HEK293 (cell line): ENCODE data around the gene DOCK8.

Source experiments
- CTCF ChIA-PET: fragments of 350-600 bp; formaldehyde crosslinking; extraction: SDS; loops from one replicate; lab custom pipeline; 2021; ENCODE audit warnings: antibody characterized with exemption; lab: Yijun Ruan, JAX
- POLR2A ChIA-PET: fragments of 300-600 bp; formaldehyde crosslinking; extraction: SDS; loops from one replicate; lab custom pipeline; 2020; ENCODE audit warnings: antibody characterized with exemption, inconsistent platforms; lab: Yijun Ruan, JAX
- H3K27ac ChIP-seq: fragments of 200-500 bp; sonication (Bioruptor generic); 2 replicates; pipeline ENCODE4 v1.5.1; 2014; ENCODE audit warnings: low read depth, low read length, control low read depth, inconsistent platforms; ENCODE audit errors: extremely low read depth
- H3K36me3 ChIP-seq, 2 experiments: fragments of 200-500 bp in 1 of 2; sonication (Bioruptor generic) in 1 of 2; 1 replicate in 1 of 2; 2 replicates in 1 of 2; pipeline ENCODE4 v1.5.1; 2014 to 2017; ENCODE audit warnings: inconsistent platforms in 2 of 2, low read length in 2 of 2; ENCODE audit not compliant: control insufficient read depth in 2 of 2, insufficient read depth in 1 of 2
- H3K4me1 ChIP-seq: fragments of 200-500 bp; sonication (Bioruptor generic); 2 replicates; pipeline ENCODE4 v1.5.1; 2014; ENCODE audit warnings: mild to moderate bottlenecking, low read length, inconsistent platforms; ENCODE audit not compliant: control insufficient read depth, insufficient read depth
- H3K4me3 ChIP-seq: 2 replicates; pipeline ENCODE4 v1.5.1; 2011; ENCODE audit warnings: low read depth, mild to moderate bottlenecking, control low read depth, low read length, moderate library complexity
- H3K9me3 ChIP-seq: fragments of 200-500 bp; sonication (Bioruptor generic); 2 replicates; pipeline ENCODE4 v1.5.1; 2014; ENCODE audit warnings: low read depth, low read length, inconsistent platforms; ENCODE audit not compliant: control insufficient read depth, insufficient read depth
- ATF2 ChIP-seq: fragments of 450-650 bp; formaldehyde crosslinking; IDR thresholded peaks from 2 replicates; pipeline ENCODE4 v1.5.1; 2016; ENCODE audit warnings: missing biosample characterization, missing genetic modification characterization, low read depth
- FEZF1 ChIP-seq: fragments of 450-650 bp; formaldehyde crosslinking; IDR thresholded peaks from 2 replicates; pipeline ENCODE4 v1.5.1; 2016; ENCODE audit warnings: missing biosample characterization, missing genetic modification characterization
- INSM2 ChIP-seq: fragments of 450-650 bp; formaldehyde crosslinking; IDR thresholded peaks from 2 replicates; pipeline ENCODE4 v1.5.1; 2016; ENCODE audit warnings: missing biosample characterization, missing genetic modification characterization
- PRDM6 ChIP-seq: fragments of 450-650 bp; formaldehyde crosslinking; IDR thresholded peaks from 2 replicates; pipeline ENCODE4 v1.5.1; 2017; ENCODE audit warnings: missing biosample characterization, missing genetic modification characterization
- TRIM28 ChIP-seq: IDR thresholded peaks from 2 replicates; pipeline ENCODE4 v1.6.1; 2011; ENCODE audit warnings: low read length, control low read depth, borderline replicate concordance
- YY1 ChIP-seq: fragments of 450-650 bp; formaldehyde crosslinking; IDR thresholded peaks from 2 replicates; pipeline ENCODE4 v1.5.1; 2018; ENCODE audit warnings: missing biosample characterization, missing genetic modification characterization
- ZFHX2 ChIP-seq: fragments of 450-650 bp; formaldehyde crosslinking; conservative IDR thresholded peaks from 2 replicates; pipeline ENCODE4 v1.5.1; 2016; ENCODE audit warnings: missing biosample characterization, missing genetic modification characterization
- ZIC2 ChIP-seq: fragments of 450-650 bp; formaldehyde crosslinking; IDR thresholded peaks from 2 replicates; pipeline ENCODE4 v1.5.1; 2016; ENCODE audit warnings: missing biosample characterization, missing genetic modification characterization
- ZNF121 ChIP-seq: fragments of 450-650 bp; formaldehyde crosslinking; IDR thresholded peaks from 2 replicates; pipeline ENCODE4 v1.5.1; 2016; ENCODE audit warnings: missing biosample characterization, missing genetic modification characterization
- ZNF169 ChIP-seq: fragments of 450-650 bp; formaldehyde crosslinking; IDR thresholded peaks from 2 replicates; pipeline ENCODE4 v1.5.1; 2016; ENCODE audit warnings: missing biosample characterization, missing genetic modification characterization
- ZNF248 ChIP-seq: fragments of 450-650 bp; formaldehyde crosslinking; IDR thresholded peaks from 2 replicates; pipeline ENCODE4 v1.5.1; 2017; ENCODE audit warnings: missing biosample characterization, missing genetic modification characterization
- ZNF449 ChIP-seq: fragments of 450-650 bp; formaldehyde crosslinking; IDR thresholded peaks from 2 replicates; pipeline ENCODE4 v1.5.1; 2017; ENCODE audit warnings: missing biosample characterization, mild to moderate bottlenecking, missing genetic modification characterization, moderate library complexity
- ZNF501 ChIP-seq: fragments of 450-650 bp; formaldehyde crosslinking; IDR thresholded peaks from 2 replicates; pipeline ENCODE4 v1.5.1; 2016; ENCODE audit warnings: missing biosample characterization, missing genetic modification characterization
- ZNF514 ChIP-seq: fragments of 450-650 bp; formaldehyde crosslinking; IDR thresholded peaks from 2 replicates; pipeline ENCODE4 v1.5.1; 2016; ENCODE audit warnings: missing biosample characterization, missing genetic modification characterization
- ZNF623 ChIP-seq: fragments of 450-650 bp; formaldehyde crosslinking; IDR thresholded peaks from 2 replicates; pipeline ENCODE4 v1.5.1; 2016; ENCODE audit warnings: missing biosample characterization, missing genetic modification characterization
- ZNF664 ChIP-seq: fragments of 450-650 bp; formaldehyde crosslinking; IDR thresholded peaks from 2 replicates; pipeline ENCODE4 v1.5.1; 2016; ENCODE audit warnings: missing biosample characterization, missing genetic modification characterization
- ZNF837 ChIP-seq: fragments of 450-650 bp; formaldehyde crosslinking; IDR thresholded peaks from 2 replicates; pipeline ENCODE4 v1.5.1; 2016; ENCODE audit warnings: missing biosample characterization, missing genetic modification characterization
- ZSCAN30 ChIP-seq: fragments of 450-650 bp; IDR thresholded peaks from 2 replicates; pipeline ENCODE4 v1.5.1; 2018; ENCODE audit warnings: missing biosample characterization, mild to moderate bottlenecking, missing genetic modification characterization, moderate library complexity

Gene DOCK8

GRCh38 chr9:374736-375135 lies 160.1 kb downstream of the DOCK8 start:
- CTCF ChIA-PET: interaction anchor here (0.7 kb wide), 2 partner anchors 14 to 416 kb away, joined by 3 read pairs; no protein-coding TSS in a partner anchor

GRCh38 chr9:376115-376514 lies 161.4 kb downstream of the DOCK8 start:
- H3K36me3 ChIP-seq: no peaks in the 10 kb centered on the region

More at GRCh38 chr9:374736-375135, 160.1 kb downstream of the DOCK8 start:
- H3K9me3 ChIP-seq: no peaks in the 10 kb centered on the region
- H3K27ac ChIP-seq: no peak overlapping the region
- H3K4me1 ChIP-seq: no peaks in the 10 kb centered on the region
- POLR2A ChIA-PET: interaction anchor here (1.0 kb wide), 1 partner anchor 152 kb away, joined by 3 read pairs; no protein-coding TSS in a partner anchor
- no peak overlapping the region for H3K4me3 ChIP-seq
- TF ChIP-seq ZFHX2 (no peak), ZNF664 (tag by site-specific recombination) (no peak), ZNF449 (tag by site-specific recombination) (no peak), ZNF501 (tag by site-specific recombination) (no peak), ZNF837 (tag by site-specific recombination) (no peak), YY1 (no peak), ZNF121 (no peak), FEZF1 (tag by site-specific recombination) (no peak), TRIM28 (no peak), ZNF623 (tag by site-specific recombination) (no peak), ZSCAN30 (tag by site-specific recombination) (no peak), INSM2 (tag by site-specific recombination) (no peak), ZNF514 (tag by site-specific recombination) (no peak), PRDM6 (tag by site-specific recombination) (no peak), ZNF248 (no peak), ZIC2 (tag by site-specific recombination) (no peak)
- H3K36me3 ChIP-seq: no peaks in the 10 kb centered on the region

More at GRCh38 chr9:376115-376514, 161.4 kb downstream of the DOCK8 start:
- POLR2A ChIA-PET: no interaction called here
- CTCF ChIA-PET: interaction anchor here (1.2 to 1.4 kb wide), 3 partner anchors 9 to 29 kb away, joined by 3 to 5 read pairs (median 4); no protein-coding TSS in a partner anchor
- no peaks in the 10 kb centered on the region for H3K4me1 ChIP-seq
- H3K4me3 ChIP-seq: no peak overlapping the region
- no peak overlapping the region for H3K27ac ChIP-seq
- H3K9me3 ChIP-seq: no peaks in the 10 kb centered on the region
- no peak for TF ChIP-seq ATF2
- no peak for TF ChIP-seq ZNF169 (tag by site-specific recombination)
